CD14-positive monocyte (primary cell): ENCODE data around the gene MICU1. TPM values are rescaled to one million over a fixed set of nuclear protein-coding genes. Genes with fewer than 3 reads are reported as not detected.

Source experiments
- DNase-seq, 3 donors: peaks; one replicate each; pipeline ENCODE4 v3.0.0-alpha.2; 2011 to 2022
- H2AFZ ChIP-seq: 2 replicates; pipeline ENCODE4 v1.6.0; 2012; ENCODE audit warnings: mild to moderate bottlenecking, low read depth, low read length, inconsistent platforms; ENCODE audit not compliant: insufficient read depth, poor library complexity, severe bottlenecking
- H3K27ac ChIP-seq, 2 donors: 1 replicate in 1 of 2; 2 replicates in 1 of 2; pipeline ENCODE4 v1.5.1; 2012 to 2013; ENCODE audit warnings: low read length in 2 of 2, control low read depth in 1 of 2, inconsistent platforms in 1 of 2, low read depth in 1 of 2, mild to moderate bottlenecking in 1 of 2
- H3K27me3 ChIP-seq, 2 donors: one replicate each; pipeline versions ENCODE4 v1.6.0 to v1.6.1; 2011 to 2013; ENCODE audit warnings: low read length in 2 of 2; ENCODE audit not compliant: control insufficient read depth in 2 of 2, insufficient read depth in 2 of 2
- H3K36me3 ChIP-seq, 2 donors: replicated peaks in 1 of 2; 1 replicate in 1 of 2; 2 replicates in 1 of 2; pipeline versions ENCODE4 v1.5.1 to v1.6.1; 2012 to 2013; ENCODE audit warnings: low read length in 2 of 2, control low read depth in 1 of 2, inconsistent platforms in 1 of 2, mild to moderate bottlenecking in 1 of 2; ENCODE audit not compliant: insufficient read depth in 2 of 2, control insufficient read depth in 1 of 2
- H3K4me1 ChIP-seq, 2 donors: 1 replicate in 1 of 2; 2 replicates in 1 of 2; pipeline versions ENCODE4 v1.5.1 to v1.6.1; 2012 to 2013; ENCODE audit warnings: low read length in 2 of 2, control low read depth in 1 of 2, inconsistent platforms in 1 of 2, mild to moderate bottlenecking in 1 of 2, moderate library complexity in 1 of 2; ENCODE audit not compliant: insufficient read depth in 2 of 2, control insufficient read depth in 1 of 2
- H3K4me2 ChIP-seq: replicated peaks from 2 replicates; pipeline ENCODE3; 2012; ENCODE audit warnings: low read length, moderate library complexity, mild to moderate bottlenecking; ENCODE audit not compliant: poor library complexity, severe bottlenecking; ENCODE audit errors: extremely low read depth
- H3K4me3 ChIP-seq, 3 experiments: fragments of 200-600 bp in 1 of 3; sonication (generic) in 1 of 3; replicated peaks in 1 of 3; 1 replicate in 2 of 3; 2 replicates in 1 of 3; pipeline ENCODE4 v1.5.1; 2011 to 2013; ENCODE audit warnings: low read length in 3 of 3, mild to moderate bottlenecking in 3 of 3, control low read depth in 2 of 3, low read depth in 2 of 3, inconsistent platforms in 1 of 3, moderate library complexity in 1 of 3
- H3K79me2 ChIP-seq: 2 replicates; pipeline ENCODE4 v1.6.0; 2012; ENCODE audit warnings: mild to moderate bottlenecking, control low read depth, inconsistent platforms, low read length, moderate library complexity; ENCODE audit not compliant: insufficient read depth
- H3K9ac ChIP-seq: 2 replicates; pipeline ENCODE4 v1.6.0; 2017; ENCODE audit warnings: low read length, mild to moderate bottlenecking; ENCODE audit not compliant: insufficient read depth, poor library complexity, severe bottlenecking
- H3K9me3 ChIP-seq, 2 donors: replicated peaks in 1 of 2; 1 replicate in 1 of 2; 2 replicates in 1 of 2; pipeline versions ENCODE4 v1.5.1 to v1.6.1; 2012 to 2013; ENCODE audit warnings: low read length in 2 of 2, control low read depth in 1 of 2; ENCODE audit not compliant: control insufficient read depth in 1 of 2, insufficient read depth in 1 of 2
- H4K20me1 ChIP-seq: 2 replicates; pipeline ENCODE4 v1.6.0; 2012; ENCODE audit warnings: mild to moderate bottlenecking, low read length, control low read depth, moderate library complexity; ENCODE audit not compliant: insufficient read depth
- H3K27ac Mint-ChIP-seq, 7 donors: one replicate each; pipeline ENCODE4 v1.8.0; 2020; ENCODE audit warnings: mild to moderate bottlenecking in 7 of 7, mixed read lengths in 7 of 7, moderate library complexity in 6 of 7, inconsistent platforms in 2 of 7
- H3K27me3 Mint-ChIP-seq, 3 donors: one replicate each; pipeline ENCODE4 v1.8.0; 2021 to 2022; ENCODE audit warnings: low read depth in 3 of 3, mild to moderate bottlenecking in 3 of 3, mixed read lengths in 3 of 3, moderate library complexity in 3 of 3, inconsistent platforms in 1 of 3
- H3K36me3 Mint-ChIP-seq, 2 donors: one replicate each; pipeline ENCODE4 v1.8.0; 2020; ENCODE audit warnings: mixed read lengths in 2 of 2, inconsistent platforms in 1 of 2, mild to moderate bottlenecking in 1 of 2
- H3K4me1 Mint-ChIP-seq: one replicate; pipeline ENCODE4 v1.8.0; 2020; ENCODE audit warnings: mild to moderate bottlenecking, mixed read lengths
- H3K4me3 Mint-ChIP-seq, 2 donors: one replicate each; pipeline ENCODE4 v1.8.0; 2020; ENCODE audit warnings: mild to moderate bottlenecking in 2 of 2, mixed read lengths in 2 of 2, moderate library complexity in 1 of 2
- H3K9me3 Mint-ChIP-seq, 7 donors: one replicate each; pipeline ENCODE4 v1.8.0; 2020 to 2022; ENCODE audit warnings: mixed read lengths in 7 of 7, mild to moderate bottlenecking in 6 of 7, moderate library complexity in 6 of 7, inconsistent platforms in 2 of 7
- CTCF ChIP-seq: fragments of 200-600 bp; IDR thresholded peaks from one replicate; pipeline ENCODE4 v1.8.0; 2022; ENCODE audit warnings: antibody characterized with exemption, mild to moderate bottlenecking
- WGBS: methylation state at CpG from one replicate; pipeline ENCODE4 v1.1.5; 2013; ENCODE audit warnings: missing lambda C conversion rate; ENCODE audit not compliant: insufficient coverage; 5-methylcytosine and 5-hydroxymethylcytosine counted together
- intact Hi-C, 2 donors: fragments of 100-400 bp; cut with micrococcal nuclease; formaldehyde crosslinking; loops; one replicate each; pipeline versions ENCODE4 v1.15.0 to v1.15.1; 2023
- polyA plus RNA-seq, 3 donors: library from polyadenylated mRNA; depleted of rRNA in 1 of 3; unstranded in 2 of 3; stranded (reverse) in 1 of 3; fragments of 300-500 nt in 2 of 3; fragments of >200 nt in 1 of 3; fragmentation: Illumina TruSeq in 2 of 3; gene quantifications; 1 replicate in 2 of 3; 2 replicates in 1 of 3; pipeline ENCODE4 v1.2.3, GENCODE V29; 2012 to 2021

The MICU1 gene
- polyA plus RNA-seq, 3 donors = 51.1 to 76.4 (median 51.7) TPM

DNA sequence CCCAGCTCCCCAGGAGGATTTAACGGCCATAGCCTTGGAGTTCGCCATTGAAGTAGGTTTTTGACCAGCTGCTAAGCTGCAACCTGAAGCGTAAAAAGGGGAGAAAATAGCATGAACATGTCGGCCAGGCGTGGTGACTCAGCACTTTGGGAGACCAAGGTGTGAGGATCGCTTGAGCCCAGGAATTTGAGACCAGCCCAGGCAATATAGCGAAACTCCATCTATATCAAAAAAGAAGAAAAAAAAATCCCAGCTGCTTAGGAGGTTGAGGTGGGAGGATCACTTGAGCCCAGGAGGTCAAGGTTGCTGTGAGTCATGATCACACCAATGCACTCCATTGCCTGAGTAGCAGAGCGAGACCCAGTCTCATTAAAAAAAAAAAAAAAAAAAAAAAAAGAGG, 33.8 kb upstream of the MICU1 start:
- Mint-ChIP-seq H3K27ac (no peak overlapping the region), H3K27me3 (no peaks in the 10 kb centered on the region), H3K36me3 (no peaks in the 10 kb centered on the region), H3K4me1 (no peaks in the 10 kb centered on the region), H3K4me3 (no peak overlapping the region), H3K9me3 (no peaks in the 10 kb centered on the region)
- Histone ChIP-seq H3K9ac (no peak overlapping the region), H4K20me1 (no peaks in the 10 kb centered on the region), H3K4me2 (no peak overlapping the region), H3K4me1 (no peaks in the 10 kb centered on the region), H3K27me3 (no peaks in the 10 kb centered on the region), H3K79me2 (no peaks in the 10 kb centered on the region), H3K4me3 (no peak overlapping the region), H3K36me3 (no peaks in the 10 kb centered on the region), H3K27ac (no peak overlapping the region), H3K9me3 (no peaks in the 10 kb centered on the region), H2AFZ (no peak overlapping the region)
- intact Hi-C loops = no loop called here
- no peak for TF ChIP-seq CTCF
- DNase-seq = no peak
- WGBS = 100% methylated on average over 5 of the region's 8 CpGs

DNA sequence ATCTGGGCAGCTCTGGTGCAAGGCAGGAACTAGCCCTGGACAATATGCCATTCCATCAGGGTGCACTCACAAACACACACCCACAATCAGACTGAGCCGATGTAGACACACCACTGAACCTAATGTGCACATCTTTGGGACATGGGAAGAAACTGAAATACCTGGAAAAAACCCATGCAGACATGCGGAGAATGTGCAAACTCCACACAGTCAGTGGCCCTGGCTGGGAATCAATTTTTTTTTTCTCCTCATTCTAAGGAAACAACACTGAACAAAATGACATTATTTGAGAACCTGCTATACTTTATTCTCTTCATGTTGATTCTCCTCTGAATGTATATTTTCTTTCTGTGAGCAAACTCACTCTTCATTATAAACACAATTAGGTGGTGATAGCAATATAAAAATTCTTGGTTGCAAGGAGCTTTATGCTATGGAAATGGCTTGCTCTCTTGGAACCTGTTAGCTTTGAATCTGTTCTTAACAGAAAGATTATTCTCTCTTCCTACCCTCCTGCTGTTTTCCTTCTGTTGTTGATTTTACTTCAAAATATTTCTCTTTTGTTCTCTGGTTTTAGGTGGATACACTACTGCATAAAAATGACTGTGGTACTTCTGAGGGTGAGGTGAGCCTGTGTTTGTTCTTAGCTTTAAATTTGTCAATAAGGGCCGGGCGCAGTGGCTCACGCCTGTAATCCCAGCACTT, 33.0 kb upstream of the MICU1 start:
- Histone ChIP-seq H3K9me3 (no peaks in the 10 kb centered on the region), H4K20me1 (no peaks in the 10 kb centered on the region), H3K27me3 (no peaks in the 10 kb centered on the region), H3K9ac (no peak overlapping the region), H3K4me1 (no peaks in the 10 kb centered on the region), H3K4me3 (no peak overlapping the region), H3K27ac (no peak overlapping the region), H3K79me2 (no peaks in the 10 kb centered on the region), H3K4me2 (no peak overlapping the region), H2AFZ (no peak overlapping the region), H3K36me3 (no peaks in the 10 kb centered on the region)
- H3K36me3 Mint-ChIP-seq = no peaks in the 10 kb centered on the region
- H3K4me1 Mint-ChIP-seq = no peaks in the 10 kb centered on the region
- DNase-seq = no peak
- no peaks in the 10 kb centered on the region for H3K27me3 Mint-ChIP-seq
- WGBS = 100% methylated on average over 4 of the region's 5 CpGs
- intact Hi-C loops = no loop called here
- H3K9me3 Mint-ChIP-seq = no peaks in the 10 kb centered on the region
- TF ChIP-seq CTCF = no peak
- no peak overlapping the region for H3K27ac Mint-ChIP-seq
- no peak overlapping the region for H3K4me3 Mint-ChIP-seq
